Activated CD4-positive, alpha-beta T cell treated with anti-CD3 and anti-CD28 coated beads, Interleukin-2, amount 10 ng/mL, durations not matched to agents 24 days and 14 days (primary cell): ENCODE data around the gene CELA3B. TPM values are rescaled to one million over a fixed set of nuclear protein-coding genes. Genes with fewer than 3 reads are reported as not detected.
"Not testable (repeated sequence)": the region's sequence is repeated elsewhere in the genome, so short reads cannot be mapped to it uniquely, and the experiment has no call there.

ENCODE experiments used
- DNase-seq: peaks from one replicate; pipeline ENCODE4 v3.0.0; 2022
- H3K27ac Mint-ChIP-seq: one replicate; pipeline ENCODE4 v1.8.0; 2022; ENCODE audit warnings: mild to moderate bottlenecking, mixed read lengths
- H3K27me3 Mint-ChIP-seq: one replicate; pipeline ENCODE4 v1.8.0; 2022; ENCODE audit warnings: mixed read lengths
- H3K36me3 Mint-ChIP-seq: one replicate; pipeline ENCODE4 v1.8.0; 2022; ENCODE audit warnings: low read depth, mild to moderate bottlenecking, mixed read lengths
- H3K4me1 Mint-ChIP-seq: one replicate; pipeline ENCODE4 v1.8.0; 2021; ENCODE audit warnings: mixed read lengths
- H3K4me3 Mint-ChIP-seq: one replicate; pipeline ENCODE4 v1.8.0; 2022; ENCODE audit warnings: mild to moderate bottlenecking, moderate library complexity, mixed read lengths
- H3K9me3 Mint-ChIP-seq: one replicate; pipeline ENCODE4 v1.8.0; 2021; ENCODE audit warnings: mixed read lengths
- intact Hi-C: fragments of 100-400 bp; cut with micrococcal nuclease; formaldehyde crosslinking; loops from one replicate; pipeline ENCODE4 v1.15.1; 2023
- total RNA-seq: library from RNA; stranded (reverse); gene quantifications from 2 replicates; pipeline ENCODE4 v1.2.3, GENCODE V29; 2022

The CELA3B gene
- total RNA-seq, 1 donor from 2014 or later, result not detected

DNA sequence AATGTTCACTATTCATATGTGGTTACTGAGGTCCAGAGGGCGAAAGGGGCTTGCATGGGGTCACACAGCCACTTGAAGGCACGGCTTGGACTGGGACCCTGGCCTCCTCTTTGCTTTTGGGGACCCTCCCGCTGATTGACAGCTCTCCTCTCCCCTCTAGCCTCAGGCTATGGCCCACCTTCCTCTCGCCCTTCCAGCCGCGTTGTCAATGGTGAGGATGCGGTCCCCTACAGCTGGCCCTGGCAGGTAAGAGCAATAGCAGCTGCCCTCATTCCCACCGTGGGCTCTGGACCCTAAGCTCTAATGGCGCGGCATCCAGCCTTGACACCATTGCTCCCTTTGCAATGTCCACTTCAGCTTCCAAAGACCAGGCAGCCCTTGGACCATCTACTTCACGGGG lies 1.4 kb downstream of the CELA3B start:
- H3K9me3 Mint-ChIP-seq, H3K27me3 Mint-ChIP-seq, H3K27ac Mint-ChIP-seq, intact Hi-C loops, DNase-seq, H3K36me3 Mint-ChIP-seq, H3K4me1 Mint-ChIP-seq, H3K4me3 Mint-ChIP-seq: not testable (repeated sequence)

DNA sequence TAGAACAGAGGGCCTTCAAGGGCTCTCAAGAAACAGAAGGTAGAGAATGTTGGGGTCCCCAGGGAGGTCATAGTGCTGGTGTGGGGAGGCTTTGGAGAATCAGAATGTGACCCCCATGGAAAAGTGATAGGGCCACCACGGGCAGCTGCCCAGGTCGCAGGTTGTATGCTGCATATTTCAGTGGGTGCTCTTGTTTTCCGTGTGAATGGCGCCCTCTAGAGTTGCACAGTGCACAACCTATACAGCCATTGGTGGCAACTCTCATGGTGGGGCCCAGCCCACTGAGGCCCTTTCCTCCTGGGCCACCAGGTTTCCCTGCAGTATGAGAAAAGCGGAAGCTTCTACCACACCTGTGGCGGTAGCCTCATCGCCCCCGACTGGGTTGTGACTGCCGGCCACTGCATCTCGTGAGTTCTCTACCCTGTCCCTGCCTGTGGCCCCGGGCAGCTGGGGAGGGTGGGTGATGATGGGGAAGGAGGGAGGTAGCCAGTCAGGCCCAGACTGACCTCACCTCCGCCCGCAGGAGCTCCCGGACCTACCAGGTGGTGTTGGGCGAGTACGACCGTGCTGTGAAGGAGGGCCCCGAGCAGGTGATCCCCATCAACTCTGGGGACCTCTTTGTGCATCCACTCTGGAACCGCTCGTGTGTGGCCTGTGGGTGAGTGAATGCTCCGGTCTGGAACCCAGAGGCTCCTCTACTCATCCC lies 3.8 kb downstream of the CELA3B start:
- intact Hi-C loops, H3K36me3 Mint-ChIP-seq, H3K9me3 Mint-ChIP-seq, H3K4me1 Mint-ChIP-seq, H3K27me3 Mint-ChIP-seq, H3K27ac Mint-ChIP-seq, DNase-seq, H3K4me3 Mint-ChIP-seq: not testable (repeated sequence)

DNA sequence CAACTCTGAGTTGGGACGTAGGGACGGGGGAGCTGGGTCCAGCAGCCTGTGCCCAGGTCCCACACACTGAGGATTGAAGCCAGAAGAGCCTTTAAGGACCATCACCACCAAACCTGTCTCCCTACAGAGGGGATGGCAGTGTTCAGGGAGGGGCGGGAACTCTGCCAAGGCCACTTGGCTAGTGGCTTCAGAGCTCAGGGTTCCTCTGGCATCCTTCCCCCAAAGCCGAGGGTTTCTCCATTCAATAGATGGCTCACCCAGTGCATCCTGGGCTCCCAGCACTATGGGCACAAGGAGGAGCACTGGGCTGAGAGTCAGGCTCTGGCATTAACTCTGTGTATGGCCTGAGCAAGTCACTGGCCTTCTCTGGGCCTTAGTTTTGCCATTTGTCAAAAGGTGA lies 4.4 kb downstream of the CELA3B start:
- H3K27me3 Mint-ChIP-seq, DNase-seq, H3K9me3 Mint-ChIP-seq, intact Hi-C loops, H3K4me1 Mint-ChIP-seq, H3K27ac Mint-ChIP-seq, H3K36me3 Mint-ChIP-seq, H3K4me3 Mint-ChIP-seq: not testable (repeated sequence)

DNA sequence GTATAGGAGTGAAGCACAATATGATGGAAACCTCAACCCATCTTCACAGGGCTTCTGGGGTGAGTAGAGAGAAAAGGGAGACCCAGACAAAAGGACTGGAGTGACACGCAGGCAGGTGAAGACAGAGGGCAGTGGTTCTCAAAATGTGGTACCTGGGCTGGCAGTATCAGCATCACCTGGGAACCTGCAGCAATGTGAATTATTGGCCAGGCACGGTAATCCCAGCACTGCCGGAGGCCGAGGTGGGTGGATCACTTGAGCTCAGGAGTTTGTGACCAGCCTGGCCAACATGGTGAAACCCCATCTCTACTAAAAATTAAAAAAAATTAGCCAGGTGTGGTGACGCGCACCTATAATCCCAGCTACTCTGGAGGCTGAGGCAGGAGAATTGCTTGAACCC lies 5.3 kb downstream of the CELA3B start:
- not testable (repeated sequence) for H3K9me3 Mint-ChIP-seq, DNase-seq, H3K36me3 Mint-ChIP-seq, H3K27me3 Mint-ChIP-seq, H3K4me3 Mint-ChIP-seq, H3K4me1 Mint-ChIP-seq, H3K27ac Mint-ChIP-seq
- intact Hi-C loops, result loop anchor here (1.0 kb wide), 1 partner anchor 23 kb away; no protein-coding TSS in a partner anchor

DNA sequence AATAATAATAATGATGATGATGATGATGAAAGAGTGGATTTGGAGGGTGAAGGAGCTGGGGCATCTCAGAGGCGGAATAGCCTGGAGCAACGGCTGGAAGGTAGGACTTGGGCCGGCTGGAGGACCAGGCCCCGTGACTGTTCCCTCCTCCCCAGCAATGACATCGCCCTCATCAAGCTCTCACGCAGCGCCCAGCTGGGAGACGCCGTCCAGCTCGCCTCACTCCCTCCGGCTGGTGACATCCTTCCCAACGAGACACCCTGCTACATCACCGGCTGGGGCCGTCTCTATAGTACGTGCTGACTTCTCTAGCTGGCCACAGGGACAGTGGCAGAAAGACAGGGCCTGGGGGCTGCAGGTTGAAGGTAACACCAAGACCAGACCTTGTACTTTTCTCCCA lies 6.7 kb downstream of the CELA3B start:
- H3K27me3 Mint-ChIP-seq, H3K27ac Mint-ChIP-seq, H3K36me3 Mint-ChIP-seq, intact Hi-C loops, H3K4me3 Mint-ChIP-seq, DNase-seq, H3K4me1 Mint-ChIP-seq, H3K9me3 Mint-ChIP-seq: not testable (repeated sequence)

DNA sequence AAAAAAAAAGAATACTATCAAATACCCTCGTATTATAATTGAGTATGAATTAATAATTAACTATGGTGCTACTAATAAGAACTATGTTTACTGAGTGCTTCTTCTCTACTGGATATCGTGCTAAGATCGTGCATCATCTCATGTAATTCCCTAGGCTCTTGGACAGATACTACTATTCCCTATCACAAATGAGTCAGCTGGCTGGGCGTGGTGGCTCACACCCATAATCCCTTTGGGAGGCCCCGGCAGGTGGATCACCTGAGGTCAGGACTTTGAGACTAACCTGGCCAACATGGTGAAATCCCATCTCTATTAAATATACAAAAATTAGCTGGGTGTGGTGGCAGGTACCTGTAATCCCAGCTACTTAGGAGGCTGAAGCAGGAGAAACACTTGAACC lies 9.1 kb downstream of the CELA3B start:
- H3K9me3 Mint-ChIP-seq, H3K4me3 Mint-ChIP-seq, intact Hi-C loops, H3K27me3 Mint-ChIP-seq, H3K36me3 Mint-ChIP-seq, DNase-seq, H3K27ac Mint-ChIP-seq, H3K4me1 Mint-ChIP-seq: not testable (repeated sequence)

DNA sequence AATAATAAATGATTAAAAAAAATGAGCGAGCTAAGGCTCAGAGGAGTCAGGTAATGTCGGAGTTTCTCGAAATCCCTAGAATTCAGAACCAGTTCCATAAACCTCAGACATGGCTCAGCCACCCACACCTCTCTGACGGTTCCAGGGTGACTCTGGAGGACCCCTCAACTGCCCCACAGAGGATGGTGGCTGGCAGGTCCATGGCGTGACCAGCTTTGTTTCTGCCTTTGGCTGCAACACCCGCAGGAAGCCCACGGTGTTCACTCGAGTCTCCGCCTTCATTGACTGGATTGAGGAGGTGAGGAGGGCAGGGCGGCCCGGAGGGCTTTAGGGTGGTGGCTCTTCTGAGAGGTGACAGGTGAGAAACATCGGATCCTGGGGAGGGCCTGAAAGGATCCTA lies 9.6 kb downstream of the CELA3B start:
- H3K9me3 Mint-ChIP-seq, H3K36me3 Mint-ChIP-seq, H3K4me3 Mint-ChIP-seq, H3K4me1 Mint-ChIP-seq, DNase-seq, H3K27me3 Mint-ChIP-seq, intact Hi-C loops, H3K27ac Mint-ChIP-seq: not testable (repeated sequence)

DNA sequence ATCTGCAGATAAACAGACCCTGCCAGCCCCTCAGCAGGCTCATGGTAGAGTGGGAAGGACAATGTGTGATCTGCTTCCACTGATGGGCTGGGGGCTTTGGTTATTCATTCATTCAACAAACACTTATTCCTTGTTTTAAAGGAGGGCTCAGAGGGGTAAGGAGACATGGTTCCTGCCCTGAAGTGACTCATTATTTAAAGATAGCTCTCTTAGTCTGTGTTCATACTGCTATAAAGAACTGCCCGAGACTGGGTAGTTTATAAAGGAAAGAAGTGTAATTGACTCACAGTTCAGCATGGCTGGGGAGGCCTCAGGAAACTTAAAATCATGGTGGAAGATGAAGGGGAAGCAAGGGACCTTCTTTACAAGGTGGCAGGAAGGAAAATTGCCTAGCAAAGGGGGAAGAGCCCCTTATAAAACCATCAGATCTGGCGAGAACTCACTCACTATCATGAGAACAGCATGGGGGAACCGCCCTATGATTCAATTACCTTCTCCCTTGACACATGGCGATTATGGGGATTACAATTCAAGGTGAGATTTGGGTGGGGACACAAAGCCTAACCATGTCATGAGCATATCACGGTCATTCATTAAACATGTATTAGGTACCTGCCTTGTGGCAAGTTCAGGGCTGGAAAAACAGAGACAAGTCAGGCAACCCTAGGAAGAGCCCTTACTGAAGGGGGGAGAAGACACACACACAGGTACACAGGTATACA lies 13.0 kb downstream of the CELA3B start:
- not testable (repeated sequence) for DNase-seq, H3K36me3 Mint-ChIP-seq, H3K27ac Mint-ChIP-seq

DNA sequence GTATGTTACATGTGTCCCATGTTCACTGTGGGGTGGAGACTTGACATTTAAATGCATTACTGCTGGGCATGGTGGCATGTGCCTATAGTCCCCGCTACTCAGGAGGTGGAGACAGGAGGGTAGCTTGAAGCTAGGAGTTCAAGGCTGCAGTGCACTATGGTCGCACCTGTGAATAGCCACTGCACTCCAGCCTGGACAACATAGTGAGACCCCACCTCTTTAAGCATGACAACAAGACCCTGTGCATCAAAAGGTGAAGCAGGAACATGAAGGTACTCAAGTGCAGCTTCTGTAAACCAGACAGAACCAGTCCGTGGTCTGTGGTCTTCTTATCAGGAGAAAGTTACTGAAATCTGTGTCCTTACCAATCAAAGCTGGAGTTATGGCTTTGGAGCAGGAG lies 15.4 kb downstream of the CELA3B start:
- H3K27me3 Mint-ChIP-seq, H3K4me1 Mint-ChIP-seq, intact Hi-C loops, DNase-seq, H3K27ac Mint-ChIP-seq, H3K4me3 Mint-ChIP-seq, H3K36me3 Mint-ChIP-seq, H3K9me3 Mint-ChIP-seq: not testable (repeated sequence)

More for the DNA sequence above, 13.0 kb downstream of the CELA3B start:
- not testable (repeated sequence) for H3K9me3 Mint-ChIP-seq, H3K27me3 Mint-ChIP-seq, H3K4me1 Mint-ChIP-seq, H3K4me3 Mint-ChIP-seq
- intact Hi-C loops, result loop anchor here (2.0 kb wide), 1 partner anchor 19 kb away; no protein-coding TSS in a partner anchor

DNA sequence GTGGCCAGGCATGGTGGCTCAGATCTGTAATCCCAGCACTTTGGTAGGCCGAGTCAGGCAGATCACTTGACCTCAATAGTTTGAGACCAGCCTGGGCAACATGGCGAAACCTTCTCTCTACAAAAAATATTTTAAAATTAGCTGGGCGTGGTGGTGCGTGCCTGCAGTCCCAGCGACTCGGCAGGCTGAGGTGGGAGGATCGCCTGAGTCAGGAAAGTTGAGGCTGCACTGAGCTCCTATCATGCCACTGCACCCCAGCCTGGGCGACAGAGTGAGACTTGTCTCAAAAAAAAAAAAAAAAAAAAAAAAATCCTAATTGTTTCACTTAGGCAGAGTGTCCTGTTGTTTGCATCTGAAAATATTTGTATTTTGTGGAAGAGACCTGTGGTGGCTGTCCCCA lies 17.9 kb downstream of the CELA3B start:
- H3K9me3 Mint-ChIP-seq, H3K36me3 Mint-ChIP-seq, H3K27ac Mint-ChIP-seq, intact Hi-C loops, DNase-seq, H3K4me3 Mint-ChIP-seq, H3K4me1 Mint-ChIP-seq, H3K27me3 Mint-ChIP-seq: not testable (repeated sequence)

DNA sequence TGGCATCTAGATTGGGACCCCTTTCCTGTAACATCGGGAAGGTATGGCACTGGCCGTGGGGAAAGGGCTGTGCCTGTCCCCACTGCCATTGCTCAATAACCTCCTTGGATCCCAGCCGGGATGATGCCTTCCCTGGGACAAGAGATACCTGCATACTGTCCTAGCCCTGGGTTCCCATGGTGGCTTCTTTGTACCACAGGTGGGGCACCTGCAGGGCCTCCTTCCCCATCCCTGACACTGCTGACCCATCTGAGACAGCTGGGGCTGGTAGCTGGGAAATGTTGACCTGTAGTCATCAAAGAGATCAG lies 19.8 kb downstream of the CELA3B start:
- H3K4me1 Mint-ChIP-seq, H3K4me3 Mint-ChIP-seq, DNase-seq, H3K27ac Mint-ChIP-seq, intact Hi-C loops, H3K36me3 Mint-ChIP-seq, H3K27me3 Mint-ChIP-seq, H3K9me3 Mint-ChIP-seq: not testable (repeated sequence)

DNA sequence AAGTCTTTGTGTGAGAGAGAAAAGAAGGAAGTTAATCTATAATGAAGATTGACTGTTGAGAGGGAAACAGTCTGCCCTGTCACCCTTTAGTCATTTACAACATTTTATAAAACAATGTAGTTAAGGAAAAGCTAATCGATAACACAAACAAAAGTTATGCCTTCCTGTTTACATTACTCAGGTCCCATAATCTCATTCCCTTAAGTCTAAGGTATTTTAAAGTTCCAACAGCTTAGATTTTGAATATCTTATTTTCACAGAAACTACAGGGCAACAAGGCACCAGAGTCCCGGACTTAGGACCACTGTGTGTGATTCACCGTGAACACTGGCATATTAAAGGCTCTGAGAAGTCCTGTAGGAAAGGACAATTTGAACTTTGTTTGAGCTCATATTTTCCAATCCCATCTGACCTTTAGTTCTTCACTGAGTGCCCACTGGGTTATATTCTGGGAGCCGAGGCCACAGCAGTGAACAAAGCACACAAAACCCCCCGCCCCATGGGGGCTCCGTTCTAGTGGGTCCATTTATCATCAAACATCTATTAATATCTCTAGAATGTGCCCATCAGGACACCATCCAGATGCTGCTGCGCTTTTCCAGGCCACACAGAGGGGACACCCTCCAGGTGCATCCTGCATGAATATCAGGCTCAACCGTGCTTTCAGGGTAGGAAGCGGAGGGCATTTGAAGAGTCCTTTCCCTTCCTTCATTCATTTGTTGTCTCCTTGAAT lies 21.2 kb downstream of the CELA3B start:
- H3K9me3 Mint-ChIP-seq, intact Hi-C loops, H3K36me3 Mint-ChIP-seq, H3K4me1 Mint-ChIP-seq, DNase-seq, H3K27ac Mint-ChIP-seq, H3K4me3 Mint-ChIP-seq, H3K27me3 Mint-ChIP-seq: not testable (repeated sequence)

DNA sequence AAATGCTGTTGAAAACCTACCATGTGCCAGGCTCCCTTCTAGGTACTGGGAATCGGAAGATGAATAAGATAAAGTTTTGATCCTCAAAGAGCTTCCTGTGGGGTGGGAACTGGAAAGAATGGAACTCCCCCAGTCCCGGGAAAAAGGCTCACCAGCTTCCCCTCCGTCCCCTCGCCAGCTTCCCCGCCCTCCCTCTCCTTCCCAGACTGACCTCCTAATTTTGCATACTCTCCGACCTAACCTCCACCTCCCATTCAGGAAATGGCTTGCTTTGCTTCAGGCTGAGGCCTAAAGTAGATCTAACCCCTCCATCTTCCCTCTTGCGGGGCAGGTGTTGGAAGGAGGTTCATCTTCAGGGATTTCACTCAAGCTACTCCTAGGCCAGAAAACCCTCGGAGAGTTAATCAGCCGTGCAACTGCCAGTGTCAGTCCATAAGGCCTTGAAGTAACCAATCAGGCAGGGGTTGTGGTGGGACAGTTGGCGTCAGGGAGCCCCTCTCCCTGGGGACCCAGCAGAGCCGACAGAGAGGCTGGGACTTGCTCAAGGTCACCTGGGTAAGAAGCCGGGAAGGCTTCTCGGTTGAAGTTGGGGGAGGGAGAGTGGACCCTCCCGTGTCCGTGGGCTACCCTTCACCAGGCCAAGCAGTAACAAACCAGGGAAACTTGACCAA lies 21.9 kb downstream of the CELA3B start:
- H3K9me3 Mint-ChIP-seq, H3K27ac Mint-ChIP-seq, H3K36me3 Mint-ChIP-seq, H3K4me3 Mint-ChIP-seq, intact Hi-C loops, H3K27me3 Mint-ChIP-seq, DNase-seq, H3K4me1 Mint-ChIP-seq: not testable (repeated sequence)

DNA sequence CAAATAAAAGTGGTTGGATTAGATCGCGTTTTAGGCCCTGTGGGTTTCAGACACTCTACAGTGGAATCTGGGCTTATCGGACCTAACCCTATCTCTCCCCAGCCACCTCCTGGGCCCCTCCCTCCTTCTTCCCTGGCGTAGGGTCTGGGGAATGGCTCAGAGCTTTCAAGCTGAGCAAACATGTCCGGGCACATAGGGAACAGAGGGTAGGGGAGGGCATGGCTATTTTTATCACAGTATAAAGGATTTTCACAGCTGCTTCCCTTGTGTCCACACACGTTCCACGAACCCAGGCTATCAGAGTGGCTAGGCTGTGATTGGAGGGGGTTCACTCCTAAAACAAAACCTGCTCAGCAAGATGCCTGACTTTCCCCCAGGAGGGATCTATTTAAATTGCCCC lies 22.8 kb downstream of the CELA3B start:
- intact Hi-C loops, H3K4me3 Mint-ChIP-seq, H3K4me1 Mint-ChIP-seq, DNase-seq, H3K27ac Mint-ChIP-seq, H3K36me3 Mint-ChIP-seq, H3K9me3 Mint-ChIP-seq, H3K27me3 Mint-ChIP-seq: not testable (repeated sequence)
